Measurements from ENCODE around the gene C8B.

Gene C8B

GRCh38 chr1:56894014-56894413 lies 71.8 kb downstream of the C8B start:
- DNase-seq, result no peak

GRCh38 chr1:56890229-56890628 lies 75.6 kb downstream of the C8B start:
- no peak for DNase-seq

- DNase-seq, result no peak
Observed at GRCh38 chr1:56881417-56881816, 84.4 kb downstream of the C8B start.

- no peak for DNase-seq
Observed at GRCh38 chr1:56880774-56881173, 85.0 kb downstream of the C8B start.

Data from DMS153 (cell line).